HepG2 (cell line): ENCODE data around the gene HLCS. TPM values are rescaled to one million over a fixed set of nuclear protein-coding genes. Genes with fewer than 3 reads are reported as not detected.
A peak's percentile ranks its signal among the peaks of the same experiment; 100 is the strongest.

Experiments used
- AKAP8 ChIP-seq: sonication (generic); formaldehyde crosslinking; IDR thresholded peaks from 2 replicates; pipeline ENCODE4 v1.5.1; 2020; ENCODE audit warnings: mild to moderate bottlenecking, missing genetic modification reagents
- CERS6 ChIP-seq: sonication (generic); formaldehyde crosslinking; IDR thresholded peaks from 2 replicates; pipeline ENCODE4 v1.5.0; 2020; ENCODE audit warnings: missing genetic modification reagents
- CTCF ChIP-seq: sonication (generic); formaldehyde crosslinking; IDR thresholded peaks from 2 replicates; pipeline ENCODE4 v1.5.0; 2020; ENCODE audit warnings: mild to moderate bottlenecking, missing genetic modification reagents, moderate library complexity
- JDP2 ChIP-seq: sonication (generic); formaldehyde crosslinking; IDR thresholded peaks from 2 replicates; pipeline ENCODE4 v1.8.1; 2022; ENCODE audit warnings: missing genetic modification reagents, borderline replicate concordance
- JUN ChIP-seq: sonication (generic); formaldehyde crosslinking; IDR thresholded peaks from 2 replicates; pipeline ENCODE4 v1.4.0; 2020; ENCODE audit warnings: mild to moderate bottlenecking, missing genetic modification reagents
- LCORL ChIP-seq, 2 experiments: fragments of 450-650 bp in 1 of 2; sonication (generic) in 1 of 2; formaldehyde crosslinking in 1 of 2; IDR thresholded peaks; 2 replicates each; pipeline versions ENCODE4 v1.5.0 to v1.6.1; 2017 to 2020; ENCODE audit warnings: antibody characterized with exemption in 1 of 2, missing genetic modification reagents in 1 of 2
- ONECUT2 ChIP-seq: sonication (generic); formaldehyde crosslinking; IDR thresholded peaks from 2 replicates; pipeline ENCODE4 v1.4.0; 2020; ENCODE audit warnings: missing genetic modification reagents
- POLR2G ChIP-seq: fragments of 200-400 bp; formaldehyde crosslinking; IDR thresholded peaks from 2 replicates; pipeline ENCODE4 v1.6.1; 2018; ENCODE audit warnings: mild to moderate bottlenecking, low read depth, low read length, moderate library complexity
- PTBP1 ChIP-seq: fragments of 200-400 bp; formaldehyde crosslinking; IDR thresholded peaks from 2 replicates; pipeline ENCODE4 v1.6.1; 2018; ENCODE audit warnings: low read length, low read depth; ENCODE audit not compliant: poor library complexity, severe bottlenecking
- SP1 ChIP-seq, 2 experiments: fragments of 450-650 bp in 1 of 2; sonication (generic) in 1 of 2; formaldehyde crosslinking in 1 of 2; IDR thresholded peaks; 2 replicates each; pipeline versions ENCODE4 v1.4.0 to v1.6.1; 2016 to 2020; ENCODE audit warnings: missing genetic modification reagents in 1 of 2
- THRA ChIP-seq: sonication (generic); formaldehyde crosslinking; IDR thresholded peaks from 2 replicates; pipeline ENCODE4 v1.4.0; 2020; ENCODE audit warnings: missing genetic modification reagents, borderline replicate concordance
- YEATS4 ChIP-seq: sonication (generic); formaldehyde crosslinking; IDR thresholded peaks from 2 replicates; pipeline ENCODE4 v1.4.0; 2020; ENCODE audit warnings: missing genetic modification reagents, borderline replicate concordance
- ZFP91 ChIP-seq: sonication (generic); formaldehyde crosslinking; IDR thresholded peaks from 2 replicates; pipeline ENCODE4 v1.9.0; 2022; ENCODE audit warnings: missing genetic modification reagents, mild to moderate bottlenecking, borderline replicate concordance
- ZMYM4 ChIP-seq: sonication (generic); formaldehyde crosslinking; IDR thresholded peaks from 2 replicates; pipeline ENCODE4 v1.8.1; 2023; ENCODE audit warnings: mild to moderate bottlenecking, missing genetic modification reagents
- ZNF205 ChIP-seq: IDR thresholded peaks from 2 replicates; pipeline ENCODE4 v1.6.1; 2018; ENCODE audit warnings: missing biosample characterization, missing genetic modification reagents
- ZNF274 ChIP-seq: sonication (generic); formaldehyde crosslinking; IDR thresholded peaks from 2 replicates; pipeline ENCODE4 v1.5.1; 2020; ENCODE audit warnings: mild to moderate bottlenecking, missing genetic modification reagents
- ZNF281 ChIP-seq: sonication (generic); formaldehyde crosslinking; IDR thresholded peaks from 2 replicates; pipeline ENCODE4 v1.4.0; 2020; ENCODE audit warnings: missing genetic modification reagents, borderline replicate concordance
- ZNF34 ChIP-seq: sonication (generic); formaldehyde crosslinking; IDR thresholded peaks from 2 replicates; pipeline ENCODE4 v1.4.0; 2020; ENCODE audit warnings: mild to moderate bottlenecking, missing genetic modification reagents, borderline replicate concordance
- ZNF704 ChIP-seq: sonication (generic); formaldehyde crosslinking; IDR thresholded peaks from 2 replicates; pipeline ENCODE4 v1.8.1; 2023; ENCODE audit warnings: mild to moderate bottlenecking, inconsistent platforms, moderate library complexity, missing genetic modification reagents, borderline replicate concordance
- ZNF772 ChIP-seq: sonication (generic); formaldehyde crosslinking; IDR thresholded peaks from 2 replicates; pipeline ENCODE4 v1.5.0; 2020; ENCODE audit warnings: mild to moderate bottlenecking, missing genetic modification reagents
- polyA plus RNA-seq, 8 experiments: library from polyadenylated mRNA; depleted of rRNA in 3 of 8; stranded (reverse) in 7 of 8; unstranded in 1 of 8; fragments of >200 nt; fragmentation: Illumina TruSeq in 4 of 8; extraction: Trizol in 4 of 8; gene quantifications; 2 replicates each; pipeline versions ENCODE4 v1.2.1 to v1.2.3, GENCODE V29; 2011 to 2016; ENCODE audit warnings: low read depth in 4 of 8, missing spikeins in 1 of 8, mixed read lengths in 1 of 8; ENCODE audit not compliant: insufficient read depth in 1 of 8
- total RNA-seq, 5 experiments: library from RNA; depleted of rRNA; stranded (reverse); fragments of >200 nt; fragmentation: Illumina TruSeq; extraction: Trizol; gene quantifications; 2 replicates each; pipeline ENCODE4 v1.2.3, GENCODE V29; 2016; ENCODE audit warnings: low read depth in 1 of 5

HLCS gene
- total and polyA plus RNA-seq, 2 of the 13 experiments (the other 11 are each of a cell fraction or from before 2014, with no cell fraction given) = 7.9 to 12.3 TPM

GRCh38 chr21:36987845-36988244 lies 21.4 kb upstream of the HLCS start (continued):
- TF ChIP-seq ZNF704 (CRISPR knock-in tag) (no peak), ZFP91 (CRISPR knock-in tag) (no peak), ZNF274 (CRISPR knock-in tag) (no peak), CERS6 (no peak), THRA (no peak), ZNF772 (CRISPR knock-in tag) (no peak), CTCF (no peak), JUN (CRISPR knock-in tag) (no peak), SP1 (IDR thresholded peaks at IDR 0.05) (no peak), SP1 (CRISPR knock-in tag; IDR thresholded peaks at IDR 0.05) (no peak), JDP2 (CRISPR knock-in tag) (no peak), ZNF34 (CRISPR knock-in tag) (no peak), PTBP1 (no peak), POLR2G (no peak), LCORL (IDR thresholded peaks at IDR 0.05) (peak; percentile 86; the same call in 1 of the 2 replicates), LCORL (CRISPR knock-in tag; IDR thresholded peaks at IDR 0.05) (no peak; the same call in 1 of the 2 replicates), ZMYM4 (CRISPR knock-in tag) (no peak), ZNF281 (no peak), ZNF205 (CRISPR knock-in tag) (no peak), ONECUT2 (no peak), YEATS4 (CRISPR knock-in tag) (no peak), AKAP8 (CRISPR knock-in tag) (no peak)
